Stomach (tissue), 4 donors: ENCODE data around the gene POLR3K.

Experiments
- CTCF ChIP-seq, 7 experiments: fragments of 450-650 bp in 4 of 7; fragments of 200-600 bp in 3 of 7; sonication (generic) in 3 of 7; IDR thresholded peaks; one replicate each; pipeline ENCODE4 v1.5.1; 2016 to 2019; ENCODE audit warnings: antibody characterized with exemption in 7 of 7, control low read depth in 2 of 7, mild to moderate bottlenecking in 1 of 7
- POLR2A ChIP-seq, 4 donors: fragments of 450-650 bp; IDR thresholded peaks; one replicate each; pipeline ENCODE4 v1.6.1; 2016; ENCODE audit warnings: antibody characterized with exemption in 4 of 4, control low read depth in 2 of 4, mild to moderate bottlenecking in 1 of 4, moderate library complexity in 1 of 4
- POLR2AphosphoS5 ChIP-seq, 3 donors: sonication (generic); formaldehyde crosslinking; IDR thresholded peaks; one replicate each; pipeline ENCODE4 v1.6.1; 2016; ENCODE audit warnings: antibody characterized with exemption in 3 of 3

- no peak for TF ChIP-seq CTCF (IDR thresholded peaks at IDR 0.05)
- no peak for TF ChIP-seq POLR2A (IDR thresholded peaks at IDR 0.05)
- peak in 2 of 3 donors; percentile 27 to 60 for TF ChIP-seq POLR2AphosphoS5 (IDR thresholded peaks at IDR 0.05)
These were observed 23.3 kb upstream of the POLR3K start for GRCh38 chr16:76535-77272.
